Neural progenitor cell (in vitro differentiated cells): Measurements from ENCODE around the gene HINFP.

Source experiments
- CTCF ChIP-seq: fragments of 200-600 bp; sonication (generic); IDR thresholded peaks from 2 replicates; pipeline ENCODE4 v1.5.1; 2017; ENCODE audit warnings: antibody characterized with exemption, mild to moderate bottlenecking
- EZH2 ChIP-seq: fragments of 200-600 bp; sonication (generic); IDR thresholded peaks from 2 replicates; pipeline ENCODE4 v1.6.1; 2017; ENCODE audit warnings: antibody characterized with exemption, mild to moderate bottlenecking, moderate library complexity
- EZH2phosphoT487 ChIP-seq: fragments of 200-600 bp; sonication (generic); IDR thresholded peaks from 2 replicates; pipeline ENCODE4 v1.6.1; 2017; ENCODE audit warnings: antibody characterized with exemption

GRCh38 chr11:119158467-119158866 is 37.1 kb downstream of the HINFP start:
- TF ChIP-seq EZH2 (no peak), CTCF (no peak), EZH2phosphoT487 (no peak)
